ENCODE data around the gene DDIT4. TPM values are rescaled to one million over a fixed set of nuclear protein-coding genes. Genes with fewer than 3 reads are reported as not detected.
"Not testable (repeated sequence)": the region's sequence is repeated elsewhere in the genome, so short reads cannot be mapped to it uniquely, and the experiment has no call there.

Gene DDIT4
- total RNA-seq (2014; rRNA removed; shearing (Covaris generic); ENCODE audit: low replicate concordance), result 408 and 445 TPM in 2 replicates

- in situ Hi-C loops (cut with HindIII; ENCODE audit: low pct_unique_long_range_greater_than_20kb, low sequenced_read_pairs), result no loop called here
- DNase-seq (ENCODE audit: low read depth), result peak; percentile 100
These were observed at the start of gene DDIT4 for GRCh38 chr10:72273410-72274212. DDIT4 (plus strand) TSS chr10:72273924; CDS start chr10:72274217, 293 bp downstream.

- DNase-seq (ENCODE audit: low read depth); in situ Hi-C loops (cut with HindIII; ENCODE audit: low pct_unique_long_range_greater_than_20kb, low sequenced_read_pairs): not testable (repeated sequence)
These were observed 49.5 kb upstream of the DDIT4 start for GRCh38 chr10:72224191-72224590.

- in situ Hi-C loops (cut with HindIII; ENCODE audit: low pct_unique_long_range_greater_than_20kb, low sequenced_read_pairs), result no loop called here
- DNase-seq (ENCODE audit: low read depth), result no peak
These were observed 47.2 kb upstream of the DDIT4 start for GRCh38 chr10:72226418-72227027.

GRCh38 chr10:72227826-72228225 lies 45.9 kb upstream of the DDIT4 start:
- no peak for DNase-seq (ENCODE audit: low read depth)
- in situ Hi-C loops (cut with HindIII; ENCODE audit: low pct_unique_long_range_greater_than_20kb, low sequenced_read_pairs), result no loop called here

- in situ Hi-C loops (cut with HindIII; ENCODE audit: low pct_unique_long_range_greater_than_20kb, low sequenced_read_pairs), result no loop called here
- DNase-seq (ENCODE audit: low read depth), result no peak
These were observed 45.4 kb upstream of the DDIT4 start for GRCh38 chr10:72228318-72228751.

GRCh38 chr10:72229261-72230251 lies 44.2 kb upstream of the DDIT4 start:
- DNase-seq (ENCODE audit: low read depth), result no peak

GRCh38 chr10:72233621-72234020 lies 40.1 kb upstream of the DDIT4 start:
- in situ Hi-C loops (cut with HindIII; ENCODE audit: low pct_unique_long_range_greater_than_20kb, low sequenced_read_pairs), result no loop called here
- DNase-seq (ENCODE audit: low read depth), result no peak

More at GRCh38 chr10:72229261-72230251, 44.2 kb upstream of the DDIT4 start:
- in situ Hi-C loops (cut with HindIII; ENCODE audit: low pct_unique_long_range_greater_than_20kb, low sequenced_read_pairs), result no loop called here

GRCh38 chr10:72234560-72235095 lies 39.1 kb upstream of the DDIT4 start:
- in situ Hi-C loops (cut with HindIII; ENCODE audit: low pct_unique_long_range_greater_than_20kb, low sequenced_read_pairs), result no loop called here
- DNase-seq (ENCODE audit: low read depth), result no peak

- in situ Hi-C loops (cut with HindIII; ENCODE audit: low pct_unique_long_range_greater_than_20kb, low sequenced_read_pairs), result no loop called here
- DNase-seq (ENCODE audit: low read depth), result no peak
These were observed 38.0 kb upstream of the DDIT4 start for GRCh38 chr10:72235544-72236279.

- in situ Hi-C loops (cut with HindIII; ENCODE audit: low pct_unique_long_range_greater_than_20kb, low sequenced_read_pairs), result no loop called here
- no peak for DNase-seq (ENCODE audit: low read depth)
These were observed 35.1 kb upstream of the DDIT4 start for GRCh38 chr10:72238392-72239175.

- in situ Hi-C loops (cut with HindIII; ENCODE audit: low pct_unique_long_range_greater_than_20kb, low sequenced_read_pairs), result no loop called here
- no peak for DNase-seq (ENCODE audit: low read depth)
These were observed 34.3 kb upstream of the DDIT4 start for GRCh38 chr10:72239409-72239808.

GRCh38 chr10:72240371-72240770 lies 33.4 kb upstream of the DDIT4 start:
- in situ Hi-C loops (cut with HindIII; ENCODE audit: low pct_unique_long_range_greater_than_20kb, low sequenced_read_pairs), result no loop called here
- no peak for DNase-seq (ENCODE audit: low read depth)

- in situ Hi-C loops (cut with HindIII; ENCODE audit: low pct_unique_long_range_greater_than_20kb, low sequenced_read_pairs), result no loop called here
- no peak for DNase-seq (ENCODE audit: low read depth)
These were observed 32.0 kb upstream of the DDIT4 start for GRCh38 chr10:72241691-72242252.

- DNase-seq (ENCODE audit: low read depth), result no peak
- in situ Hi-C loops (cut with HindIII; ENCODE audit: low pct_unique_long_range_greater_than_20kb, low sequenced_read_pairs), result no loop called here
These were observed 31.0 kb upstream of the DDIT4 start for GRCh38 chr10:72242675-72243074.

- DNase-seq (ENCODE audit: low read depth), result peak; percentile 87
These were observed 29.8 kb upstream of the DDIT4 start for GRCh38 chr10:72243822-72244437.

GRCh38 chr10:72244573-72245038 lies 29.1 kb upstream of the DDIT4 start:
- in situ Hi-C loops (cut with HindIII; ENCODE audit: low pct_unique_long_range_greater_than_20kb, low sequenced_read_pairs), result no loop called here
- no peak for DNase-seq (ENCODE audit: low read depth)

More at GRCh38 chr10:72243822-72244437, 29.8 kb upstream of the DDIT4 start:
- in situ Hi-C loops (cut with HindIII; ENCODE audit: low pct_unique_long_range_greater_than_20kb, low sequenced_read_pairs), result no loop called here
